Caco-2 (cell line): ENCODE data around the gene CD8A. TPM values are rescaled to one million over a fixed set of nuclear protein-coding genes. Genes with fewer than 3 reads are reported as not detected.

Experiments used
- BruUV-seq: library from RNA; stranded (reverse); fragments of 400-500 nt; replicated peaks from 2 replicates; lab custom pipeline; 2021; lab: Mats Ljungman, UMichigan
- CTCF ChIA-PET: fragments of 300-600 bp; sonication (Branson Sonifier 250); formaldehyde crosslinking; loops from one replicate; lab custom pipeline; 2022; ENCODE audit warnings: antibody characterized with exemption; lab: Charles Lee
- POLR2A ChIA-PET: fragments of 300-600 bp; sonication (Branson Sonifier 250); formaldehyde crosslinking; loops from one replicate; lab custom pipeline; 2022; ENCODE audit warnings: antibody characterized with exemption; lab: Charles Lee
- DNase-seq, 2 experiments: peaks; one replicate each; pipeline versions ENCODE4 v3.0.0 to v3.0.0-alpha.2; 2020 to 2022
- H3K27me3 ChIP-seq: replicated peaks from 2 replicates; pipeline ENCODE4 v1.6.0; 2011; ENCODE audit warnings: low read length; ENCODE audit not compliant: control insufficient read depth, insufficient read depth
- H3K36me3 ChIP-seq: 2 replicates; pipeline ENCODE4 v1.5.1; 2011; ENCODE audit warnings: low read length; ENCODE audit not compliant: control insufficient read depth, insufficient read depth
- H3K4me1 ChIP-seq: fragments of 250-450 bp; sonication (Bioruptor Pico); 2 replicates; pipeline ENCODE4 v1.5.1; 2020; ENCODE audit warnings: mild to moderate bottlenecking
- H3K4me3 ChIP-seq: 2 replicates; pipeline ENCODE4 v1.5.1; 2011; ENCODE audit warnings: low read depth, mild to moderate bottlenecking, control low read depth, low read length
- H3K9me3 ChIP-seq: fragments of 250-450 bp; sonication (Bioruptor Pico); 2 replicates; pipeline ENCODE4 v1.5.1; 2020; ENCODE audit warnings: mild to moderate bottlenecking, moderate library complexity
- H3K27ac Mint-ChIP-seq: one replicate; pipeline ENCODE4 v1.8.0; 2022; ENCODE audit warnings: mixed read lengths; ENCODE audit not compliant: unreplicated experiment
- H3K27me3 Mint-ChIP-seq: one replicate; pipeline ENCODE4 v1.8.0; 2022; ENCODE audit warnings: mixed read lengths; ENCODE audit not compliant: insufficient read depth, unreplicated experiment
- H3K36me3 Mint-ChIP-seq: one replicate; pipeline ENCODE4 v1.8.0; 2022; ENCODE audit warnings: mild to moderate bottlenecking, mixed read lengths; ENCODE audit not compliant: insufficient read depth, unreplicated experiment
- H3K4me1 Mint-ChIP-seq: one replicate; pipeline ENCODE4 v1.8.0; 2022; ENCODE audit warnings: low read depth, mixed read lengths; ENCODE audit not compliant: unreplicated experiment
- H3K4me3 Mint-ChIP-seq: one replicate; pipeline ENCODE4 v1.8.0; 2022; ENCODE audit warnings: mild to moderate bottlenecking, moderate library complexity, mixed read lengths; ENCODE audit not compliant: unreplicated experiment
- H3K9me3 Mint-ChIP-seq: one replicate; pipeline ENCODE4 v1.8.0; 2022; ENCODE audit warnings: mixed read lengths; ENCODE audit not compliant: unreplicated experiment
- CTCF ChIP-seq, 2 experiments: fragments of 200-600 bp in 1 of 2; IDR thresholded peaks; 1 replicate in 1 of 2; 2 replicates in 1 of 2; pipeline versions ENCODE4 v1.5.1 to v1.8.0; 2011 to 2022; ENCODE audit warnings: antibody characterized with exemption in 1 of 2, control low read depth in 1 of 2, inconsistent platforms in 1 of 2, low read depth in 1 of 2, low read length in 1 of 2, mild to moderate bottlenecking in 1 of 2, moderate library complexity in 1 of 2; ENCODE audit not compliant: insufficient read depth in 1 of 2, severe bottlenecking in 1 of 2, unreplicated experiment in 1 of 2
- intact Hi-C: fragments of 100-400 bp; cut with micrococcal nuclease; formaldehyde crosslinking; loops from one replicate; pipeline ENCODE4 v1.10.0; 2022; ENCODE audit not compliant: unreplicated experiment
- total RNA-seq: library from RNA; stranded (reverse); gene quantifications from 2 replicates; pipeline ENCODE4 v1.2.3, GENCODE V29; 2022

The CD8A gene
- total RNA-seq, 1 experiment from 2014 or later, result 1.6 TPM

GRCh38 chr2:86769838-86770237 is 20.9 kb downstream of the CD8A start:
- no peaks in the 10 kb centered on the region for H3K27me3 Mint-ChIP-seq
- CTCF ChIA-PET, result no interaction called here
- H3K4me3 Mint-ChIP-seq, result no peak overlapping the region
- no TSS peak for BruUV-seq
- Histone ChIP-seq H3K36me3 (peaks cover 3% of the 10 kb centered on the region), H3K4me1 (no peaks in the 10 kb centered on the region), H3K27me3 (no peaks in the 10 kb centered on the region), H3K9me3 (no peaks in the 10 kb centered on the region), H3K4me3 (no peak overlapping the region)
- H3K27ac Mint-ChIP-seq, result no peak overlapping the region
- no peaks in the 10 kb centered on the region for H3K9me3 Mint-ChIP-seq
- H3K36me3 Mint-ChIP-seq, result peaks cover 61% of the 10 kb centered on the region
- intact Hi-C loops, result loop anchor here (10.0 kb wide), 1 partner anchor 245 kb away; no protein-coding TSS in a partner anchor
- no peaks in the 10 kb centered on the region for H3K4me1 Mint-ChIP-seq
- TF ChIP-seq CTCF (IDR thresholded peaks at IDR 0.05; ENCODE audit: insufficient read depth in 1 of 2, low read depth in 1 of 2, low read length in 1 of 2, severe bottlenecking in 1 of 2, unreplicated experiment in 1 of 2), result no peak
- DNase-seq, result no peak
- POLR2A ChIA-PET, result no interaction called here

DNA sequence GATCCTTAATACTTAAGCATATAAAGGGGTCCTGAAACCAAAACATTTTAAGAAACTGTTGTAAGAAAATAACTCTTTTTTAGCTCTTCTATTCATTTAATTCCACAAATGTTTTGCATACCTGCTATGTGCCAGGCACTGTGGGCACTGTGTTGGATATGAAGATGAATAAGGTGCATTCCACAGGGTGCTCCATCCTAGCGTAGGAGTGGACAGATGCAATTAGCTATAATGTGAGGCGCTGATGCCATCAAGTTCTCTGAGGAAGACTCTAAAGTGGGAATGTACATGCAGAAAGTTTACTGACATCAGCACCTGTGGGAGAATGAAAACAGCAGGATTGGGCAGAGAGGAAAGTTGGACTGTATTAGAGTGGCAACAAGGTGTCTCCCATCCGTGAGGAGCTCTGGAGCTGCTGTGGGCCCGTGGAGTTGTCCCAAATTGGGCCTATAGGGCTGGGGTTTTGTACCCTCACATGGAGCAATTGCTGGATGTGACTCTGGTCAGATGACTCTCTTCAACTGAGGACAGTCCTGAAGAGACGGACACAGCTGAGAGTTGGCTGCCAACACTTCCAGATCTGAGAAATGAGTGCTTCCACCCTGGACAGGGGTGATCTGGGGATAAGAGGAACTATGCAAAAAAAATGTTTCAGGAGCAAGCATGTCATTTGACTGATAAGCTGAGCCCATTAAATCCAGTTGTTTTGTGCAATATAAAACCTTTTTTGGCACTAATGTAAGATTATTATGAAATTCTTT is 22.3 kb downstream of the CD8A start:
- DNase-seq, result no peak
- no peak for TF ChIP-seq CTCF (IDR thresholded peaks at IDR 0.05; ENCODE audit: insufficient read depth in 1 of 2, low read depth in 1 of 2, low read length in 1 of 2, severe bottlenecking in 1 of 2, unreplicated experiment in 1 of 2)
- no TSS peak for BruUV-seq
- Histone ChIP-seq H3K4me1 (no peaks in the 10 kb centered on the region), H3K4me3 (no peak overlapping the region), H3K27me3 (no peaks in the 10 kb centered on the region), H3K36me3 (peaks cover 3% of the 10 kb centered on the region), H3K9me3 (no peaks in the 10 kb centered on the region)
- ChIA-PET POLR2A (no interaction called here), CTCF (interaction anchor here (0.6 kb wide), 1 partner anchor 130 kb away, joined by 3 read pairs; no protein-coding TSS in a partner anchor)
- intact Hi-C loops, result loop anchor here (10.0 kb wide), 1 partner anchor 244 kb away; no protein-coding TSS in a partner anchor
- no peaks in the 10 kb centered on the region for H3K4me1 Mint-ChIP-seq
- H3K36me3 Mint-ChIP-seq, result peaks cover 56% of the 10 kb centered on the region
- no peaks in the 10 kb centered on the region for H3K27me3 Mint-ChIP-seq
- H3K27ac Mint-ChIP-seq, result no peak overlapping the region
- H3K4me3 Mint-ChIP-seq, result no peak overlapping the region
- no peaks in the 10 kb centered on the region for H3K9me3 Mint-ChIP-seq

DNA sequence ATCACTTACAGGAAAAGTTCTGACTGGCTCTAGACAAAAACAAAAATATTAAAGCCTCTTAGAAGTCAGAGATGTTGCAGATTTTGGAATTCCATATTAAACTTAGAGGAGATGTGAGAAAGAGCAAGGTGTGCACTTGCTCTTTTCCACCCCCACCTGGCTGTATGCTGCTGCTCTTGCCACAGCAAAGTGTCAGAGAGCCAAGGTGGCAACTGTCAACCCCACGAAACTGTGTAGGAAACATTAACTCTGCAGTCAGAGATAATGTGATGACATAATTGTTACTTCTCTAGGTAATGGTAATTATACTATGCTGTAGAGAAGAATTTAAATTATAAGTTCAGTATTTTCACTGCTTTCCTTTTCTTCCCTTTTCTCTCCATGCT is 25.4 kb downstream of the CD8A start:
- Histone ChIP-seq H3K27me3 (no peaks in the 10 kb centered on the region), H3K36me3 (peaks cover 3% of the 10 kb centered on the region), H3K4me3 (no peak overlapping the region), H3K9me3 (no peaks in the 10 kb centered on the region), H3K4me1 (no peaks in the 10 kb centered on the region)
- H3K36me3 Mint-ChIP-seq, result peaks cover 49% of the 10 kb centered on the region
- intact Hi-C loops, result loop anchor here (10.0 kb wide), 1 partner anchor 241 kb away; no protein-coding TSS in a partner anchor
- H3K27ac Mint-ChIP-seq, result no peak overlapping the region
- no peak for TF ChIP-seq CTCF (IDR thresholded peaks at IDR 0.05; ENCODE audit: insufficient read depth in 1 of 2, low read depth in 1 of 2, low read length in 1 of 2, severe bottlenecking in 1 of 2, unreplicated experiment in 1 of 2)
- ChIA-PET CTCF (no interaction called here), POLR2A (no interaction called here)
- H3K4me1 Mint-ChIP-seq, result no peaks in the 10 kb centered on the region
- no peaks in the 10 kb centered on the region for H3K27me3 Mint-ChIP-seq
- H3K4me3 Mint-ChIP-seq, result no peak overlapping the region
- no peak for DNase-seq
- no TSS peak for BruUV-seq
- H3K9me3 Mint-ChIP-seq, result no peaks in the 10 kb centered on the region
